ENCODE results near the gene CCL8.

The CCL8 gene

GRCh38 chr17:34356194-34356593, 37.0 kb downstream of the CCL8 start, which contains the start of gene CCL13:
Gene CCL13 (plus strand): TSS chr17:34356480. CDS start chr17:34356527, 47 bp downstream.
- no peak within 1 kb of the TSS for H3K27ac ChIP-seq
- in situ Hi-C loops (cut with HindIII; ENCODE audit: low pct_ligation_motif_present, low sequenced_read_pairs), result loop anchor here (25.0 kb wide), 1 partner anchor 169 kb away; no protein-coding TSS in a partner anchor
- H3K4me3 ChIP-seq (ENCODE audit: low read depth, low read length), result no peak within 1 kb of the TSS
- no peaks in the 10 kb centered on the region for H3K27me3 ChIP-seq (replicated peaks)
- H3K36me3 ChIP-seq (replicated peaks), result no peaks in the 10 kb centered on the region
- DNase-seq, result no peak
- no peak for TF ChIP-seq CTCF (IDR thresholded peaks at IDR 0.05; ENCODE audit: low read depth, low read length, missing control alignments)

GRCh38 chr17:34357398-34357797, 38.2 kb downstream of the CCL8 start:
- H3K4me3 ChIP-seq (ENCODE audit: low read depth, low read length), result no peak overlapping the region
- no peak for TF ChIP-seq CTCF (IDR thresholded peaks at IDR 0.05; ENCODE audit: low read depth, low read length, missing control alignments)
- no peak for DNase-seq
- H3K27ac ChIP-seq, result no peak overlapping the region
- H3K36me3 ChIP-seq (replicated peaks), result no peaks in the 10 kb centered on the region
- in situ Hi-C loops (cut with HindIII; ENCODE audit: low pct_ligation_motif_present, low sequenced_read_pairs), result loop anchor here (25.0 kb wide), 1 partner anchor 170 kb away; no protein-coding TSS in a partner anchor
- no peaks in the 10 kb centered on the region for H3K27me3 ChIP-seq (replicated peaks)

GRCh38 chr17:34358631-34359030, 39.4 kb downstream of the CCL8 start:
- DNase-seq, result no peak
- Histone ChIP-seq H3K27me3 (replicated peaks) (no peaks in the 10 kb centered on the region), H3K27ac (no peak overlapping the region), H3K4me3 (ENCODE audit: low read depth, low read length) (no peak overlapping the region), H3K36me3 (replicated peaks) (no peaks in the 10 kb centered on the region)
- in situ Hi-C loops (cut with HindIII; ENCODE audit: low pct_ligation_motif_present, low sequenced_read_pairs), result loop anchor here (25.0 kb wide), 1 partner anchor 171 kb away; no protein-coding TSS in a partner anchor
- no peak for TF ChIP-seq CTCF (IDR thresholded peaks at IDR 0.05; ENCODE audit: low read depth, low read length, missing control alignments)

GRCh38 chr17:34360601-34361270, 41.5 kb downstream of the CCL8 start:
- H3K4me3 ChIP-seq (ENCODE audit: low read depth, low read length), result no peak overlapping the region
- H3K27ac ChIP-seq, result no peak overlapping the region
- H3K27me3 ChIP-seq (replicated peaks), result no peaks in the 10 kb centered on the region
- DNase-seq, result no peak
- no peak for TF ChIP-seq CTCF (IDR thresholded peaks at IDR 0.05; ENCODE audit: low read depth, low read length, missing control alignments)
- H3K36me3 ChIP-seq (replicated peaks), result no peaks in the 10 kb centered on the region
- in situ Hi-C loops (cut with HindIII; ENCODE audit: low pct_ligation_motif_present, low sequenced_read_pairs), result loop anchor here (25.0 kb wide), 1 partner anchor 173 kb away; no protein-coding TSS in a partner anchor

- peak; percentile 69 for DNase-seq
- in situ Hi-C loops (cut with HindIII; ENCODE audit: low pct_ligation_motif_present, low sequenced_read_pairs), result loop anchor here (25.0 kb wide), 1 partner anchor 174 kb away; no protein-coding TSS in a partner anchor
- Histone ChIP-seq H3K27me3 (replicated peaks) (no peaks in the 10 kb centered on the region), H3K4me3 (ENCODE audit: low read depth, low read length) (no peak overlapping the region), H3K27ac (no peak overlapping the region), H3K36me3 (replicated peaks) (no peaks in the 10 kb centered on the region)
- TF ChIP-seq CTCF (IDR thresholded peaks at IDR 0.05; ENCODE audit: low read depth, low read length, missing control alignments), result peak; percentile 94
Observed at GRCh38 chr17:34361478-34362061, 42.3 kb downstream of the CCL8 start.

All from brain microvascular endothelial cell (primary cell).